ENCODE measurements around the gene LARP4. TPM values are rescaled to one million over a fixed set of nuclear protein-coding genes. Genes with fewer than 3 reads are reported as not detected.
"Not testable (repeated sequence)": the region's sequence is repeated elsewhere in the genome, so short reads cannot be mapped to it uniquely, and the experiment has no call there.

Gene LARP4
- total RNA-seq, 1 donor from 2014 or later = 70.3 TPM

DNA sequence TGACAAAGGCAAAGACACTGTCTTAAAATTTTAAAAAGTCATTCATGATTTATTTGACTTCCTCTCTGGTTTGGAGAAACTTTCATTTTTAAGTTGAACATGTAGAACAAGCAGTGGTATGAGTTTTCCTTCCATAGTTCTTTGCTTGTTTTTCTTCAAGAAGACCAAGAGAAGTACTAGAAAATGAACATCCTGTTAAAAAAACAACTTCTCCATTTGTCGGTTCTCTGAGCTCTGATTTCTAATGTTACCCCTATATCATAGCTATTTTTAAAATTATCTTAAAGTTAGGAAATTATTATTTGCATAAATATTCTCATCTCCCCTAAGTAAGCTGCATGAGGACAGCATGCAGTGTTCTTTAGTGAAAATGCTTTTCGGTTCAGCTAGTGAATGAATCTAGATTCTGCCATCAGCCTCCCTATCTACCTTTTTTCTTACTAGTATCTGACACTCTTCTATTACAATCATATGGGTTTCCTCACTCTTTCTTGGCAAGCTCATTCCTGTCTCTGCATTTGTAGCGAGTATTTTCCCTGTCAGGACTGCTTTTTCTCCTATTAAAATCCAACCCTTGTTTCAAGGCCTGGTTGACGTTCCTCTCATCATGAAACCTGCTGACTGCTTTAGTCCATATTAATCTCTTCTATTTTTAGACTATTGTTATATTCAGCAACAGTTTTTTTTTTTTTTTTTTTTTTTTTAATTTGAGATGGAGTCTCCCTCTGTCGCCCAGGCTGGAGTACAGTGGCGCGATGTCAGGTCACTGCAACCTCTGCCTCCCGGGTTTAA, 119.9 kb downstream of the LARP4 start:
- intact Hi-C loops (cut with micrococcal nuclease) = no loop called here

GRCh38 chr12:50521781-50522180, 121.1 kb downstream of the LARP4 start:
- intact Hi-C loops (cut with micrococcal nuclease) = not testable (repeated sequence)

- intact Hi-C loops (cut with micrococcal nuclease) = no loop called here
Observed at GRCh38 chr12:50523772-50524171, 123.1 kb downstream of the LARP4 start.

- intact Hi-C loops (cut with micrococcal nuclease) = no loop called here
Observed at GRCh38 chr12:50524621-50525020, 123.9 kb downstream of the LARP4 start.

DNA sequence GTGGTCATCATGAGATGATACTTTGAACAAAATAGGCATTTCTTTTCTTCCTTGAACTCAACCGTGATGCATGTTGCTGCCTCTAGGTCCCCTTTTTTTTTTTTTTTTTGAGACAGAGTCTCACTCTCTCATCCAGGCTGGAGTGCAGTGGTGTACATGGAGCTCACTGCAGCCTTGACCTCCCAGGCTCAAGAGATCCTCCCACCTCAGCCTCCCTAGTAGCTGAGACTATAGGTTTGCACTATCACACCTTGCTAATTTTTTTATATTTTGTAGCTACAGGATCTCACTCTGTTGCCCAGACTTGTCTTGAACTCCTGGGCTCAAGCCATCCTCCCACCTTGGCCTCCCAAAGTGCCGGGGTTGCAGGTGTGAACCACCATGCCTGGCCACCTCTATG, 124.7 kb downstream of the LARP4 start:
- intact Hi-C loops (cut with micrococcal nuclease) = no loop called here

GRCh38 chr12:50527359-50527726, 126.7 kb downstream of the LARP4 start:
- intact Hi-C loops (cut with micrococcal nuclease) = no loop called here

DNA sequence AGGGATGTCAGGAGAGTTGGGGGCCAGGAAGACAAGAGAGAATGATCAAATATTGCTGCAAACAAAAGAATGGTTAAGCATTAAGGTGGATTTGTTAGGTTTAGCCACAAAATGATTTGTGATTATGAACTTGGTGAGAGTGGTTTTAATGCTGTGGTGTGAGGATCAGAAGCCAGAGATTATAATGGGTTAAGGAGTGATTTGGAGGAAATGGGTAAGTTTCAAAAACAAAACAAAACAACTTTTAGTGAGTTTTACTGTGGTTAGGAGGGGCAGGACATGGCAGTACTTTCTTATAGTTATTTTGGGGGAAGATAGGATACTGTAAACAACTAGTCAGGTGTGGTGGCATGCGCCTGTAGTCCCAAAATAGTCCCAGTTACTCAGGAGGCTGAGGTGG, 128.1 kb downstream of the LARP4 start:
- intact Hi-C loops (cut with micrococcal nuclease) = no loop called here

DNA sequence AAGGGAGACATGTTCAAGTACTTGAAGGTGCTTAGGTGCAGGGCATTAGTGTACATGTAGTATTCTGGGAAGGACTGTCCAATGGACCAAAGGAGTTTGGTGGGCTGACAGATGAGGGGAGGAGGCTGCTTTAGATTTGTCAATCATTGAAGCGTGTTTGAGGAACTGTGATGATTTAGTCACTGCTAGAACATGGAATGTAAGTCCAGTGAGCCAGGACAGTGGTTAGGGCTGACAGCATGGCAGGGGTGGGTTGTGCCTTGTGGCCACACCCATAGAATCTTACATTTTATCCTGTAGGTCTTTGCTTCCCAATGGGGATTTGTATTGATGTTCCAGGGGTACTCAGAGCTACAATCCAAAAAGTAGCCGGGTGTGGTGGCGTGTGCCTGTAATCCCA, 128.7 kb downstream of the LARP4 start:
- intact Hi-C loops (cut with micrococcal nuclease) = no loop called here

Other genes with a start within 250 kb of the LARP4 start
- 56.3 and 65.7 TPM in 2 replicates for gene CERS5, start 233.5 kb upstream of the LARP4 start, total RNA-seq
- gene LIMA1, start 117.4 kb upstream of the LARP4 start, total RNA-seq = 31.2 and 31.9 TPM in 2 replicates
- not detected in 2 replicates for gene FAM186A, start 4.3 kb upstream of the LARP4 start, total RNA-seq
- 31.5 and 31.6 TPM in 2 replicates for gene DIP2B, start 104.1 kb downstream of the LARP4 start, total RNA-seq

Data from T-helper 1 cell treated with Interleukin-12 subunit alpha and Interleukin-12 subunit beta and Interleukin-4 antibody, amounts not matched to agents 30 ng/mL and 1 ng/mL, for 36 hours (primary cell).